Body of pancreas (tissue), 4 donors: ENCODE results near the gene NDUFV1.

Source experiments
- CTCF ChIP-seq, 7 experiments: fragments of 450-650 bp in 4 of 7; fragments of 200-600 bp in 3 of 7; sonication (generic) in 3 of 7; IDR thresholded peaks; one replicate each; pipeline ENCODE4 v1.5.1; 2016 to 2019; ENCODE audit warnings: antibody characterized with exemption in 7 of 7
- POLR2A ChIP-seq, 3 donors: fragments of 450-650 bp; IDR thresholded peaks; one replicate each; pipeline ENCODE4 v1.6.1; 2016; ENCODE audit warnings: antibody characterized with exemption in 3 of 3, mild to moderate bottlenecking in 2 of 3

- TF ChIP-seq CTCF (IDR thresholded peaks at IDR 0.05) (no peak), POLR2A (IDR thresholded peaks at IDR 0.05) (peak; percentile 3 to 84 (median 81))
Observed at GRCh38 chr11:67584205-67584880, 22.4 kb upstream of the NDUFV1 start.
